HS-27A (cell line): ENCODE measurements around the gene CHST14.

ENCODE experiments used
- DNase-seq: peaks from one replicate; pipeline ENCODE4 v3.0.0-alpha.2; 2012; ENCODE audit warnings: low read depth, missing footprints

The CHST14 gene

DNA sequence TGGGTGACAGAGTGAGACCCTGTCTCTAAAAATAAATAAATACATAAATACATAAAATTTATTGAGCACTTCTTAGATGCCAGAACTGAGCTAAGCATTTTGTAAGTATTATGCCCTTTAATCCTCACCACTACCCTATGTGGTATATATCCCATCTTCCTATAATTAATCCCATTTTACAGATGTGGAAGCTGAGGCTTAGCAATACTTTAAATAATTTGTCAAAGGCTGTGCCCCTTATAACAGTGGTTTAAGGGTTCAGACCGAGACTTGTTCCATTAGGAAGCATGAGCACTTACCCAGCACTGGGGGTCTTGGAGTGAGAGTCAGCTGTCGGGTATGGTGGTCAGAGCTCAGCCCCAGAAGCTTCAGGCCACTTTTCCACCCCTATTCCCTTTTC, 7.5 kb upstream of the CHST14 start:
- DNase-seq, result no peak

DNA sequence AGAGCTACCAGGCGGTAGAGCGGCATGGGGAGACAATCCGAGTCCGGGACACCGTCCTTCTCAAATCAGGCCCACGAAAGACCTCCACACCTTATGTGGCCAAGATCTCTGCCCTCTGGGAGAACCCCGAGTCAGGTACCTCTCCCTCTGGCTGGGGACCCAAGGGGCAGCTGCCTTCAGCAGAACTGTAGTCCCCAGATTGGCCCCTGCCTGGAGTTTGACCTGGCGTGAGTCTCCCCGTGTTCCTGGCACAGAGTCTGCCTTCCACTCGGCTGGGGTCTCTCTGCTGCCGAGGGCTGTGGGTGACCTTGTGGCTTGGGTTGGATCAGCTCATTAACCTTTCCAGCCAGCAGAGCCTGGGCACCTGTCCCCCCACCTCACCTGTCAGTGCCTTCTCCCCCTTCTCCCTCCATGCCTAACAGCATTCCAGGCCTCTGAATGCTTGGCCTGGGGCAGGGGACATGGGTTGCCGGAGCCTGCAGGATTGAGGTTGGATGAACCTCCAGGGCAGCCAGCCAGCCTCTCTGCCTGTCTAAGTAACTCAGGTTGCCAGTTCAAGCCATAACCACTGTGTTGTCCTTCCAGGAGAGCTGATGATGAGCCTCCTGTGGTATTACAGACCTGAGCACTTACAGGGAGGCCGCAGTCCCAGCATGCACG, 6.8 kb upstream of the CHST14 start:
- DNase-seq, result no peak

DNA sequence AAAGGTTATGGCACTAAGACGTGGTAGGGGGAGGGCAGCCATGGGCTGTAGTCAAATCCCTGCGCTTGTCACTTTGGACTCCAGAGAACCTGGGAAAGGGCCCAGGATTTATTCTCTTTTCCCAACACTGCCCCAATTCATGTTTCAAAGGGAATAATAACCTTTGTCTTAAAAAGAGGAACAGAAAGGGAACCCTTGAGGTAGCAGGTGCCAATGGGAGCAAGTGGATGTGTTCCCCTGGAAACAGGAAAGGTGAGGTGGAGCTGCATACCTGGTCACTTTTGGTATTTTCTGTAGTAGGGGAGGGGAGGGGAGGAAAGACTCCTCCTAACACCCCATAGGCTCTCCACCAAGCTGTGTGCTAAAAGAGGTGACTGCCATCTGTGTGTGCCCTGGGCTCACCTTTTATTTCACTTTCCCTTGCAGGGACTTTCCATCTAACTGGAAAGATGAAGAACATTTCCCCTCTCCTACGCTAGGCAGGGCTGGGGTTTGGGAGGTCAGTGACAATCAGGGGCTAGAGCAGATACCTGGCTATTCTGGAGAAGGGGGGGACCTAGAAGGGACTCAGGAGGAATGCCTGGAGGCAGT, 6.1 kb upstream of the CHST14 start:
- no peak for DNase-seq

- DNase-seq, result no peak
These were observed 4.8 kb upstream of the CHST14 start for GRCh38 chr15:40465939-40466338.

GRCh38 chr15:40466426-40467260, 4.1 kb upstream of the CHST14 start:
- no peak for DNase-seq

DNA sequence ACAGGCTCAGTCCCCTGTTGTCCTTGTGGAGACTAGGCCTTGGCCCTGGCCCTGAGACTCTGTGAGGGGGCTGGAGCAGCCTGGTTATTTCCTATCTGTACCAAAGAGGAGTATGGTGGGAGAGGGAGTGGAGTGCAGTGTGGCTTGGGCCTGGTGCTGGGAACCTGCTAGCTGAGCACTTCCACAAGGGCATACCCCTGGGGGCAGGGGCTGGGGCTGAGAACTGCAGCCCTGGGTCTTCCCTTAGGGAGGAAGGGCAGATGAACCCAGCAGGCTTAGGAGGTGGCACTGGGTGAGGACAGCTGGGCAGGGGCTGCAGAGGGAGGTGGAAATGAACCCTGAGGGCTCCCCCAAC, 3.5 kb upstream of the CHST14 start:
- DNase-seq, result no peak

GRCh38 chr15:40468898-40469331, 1.9 kb upstream of the CHST14 start:
- DNase-seq, result no peak

DNA sequence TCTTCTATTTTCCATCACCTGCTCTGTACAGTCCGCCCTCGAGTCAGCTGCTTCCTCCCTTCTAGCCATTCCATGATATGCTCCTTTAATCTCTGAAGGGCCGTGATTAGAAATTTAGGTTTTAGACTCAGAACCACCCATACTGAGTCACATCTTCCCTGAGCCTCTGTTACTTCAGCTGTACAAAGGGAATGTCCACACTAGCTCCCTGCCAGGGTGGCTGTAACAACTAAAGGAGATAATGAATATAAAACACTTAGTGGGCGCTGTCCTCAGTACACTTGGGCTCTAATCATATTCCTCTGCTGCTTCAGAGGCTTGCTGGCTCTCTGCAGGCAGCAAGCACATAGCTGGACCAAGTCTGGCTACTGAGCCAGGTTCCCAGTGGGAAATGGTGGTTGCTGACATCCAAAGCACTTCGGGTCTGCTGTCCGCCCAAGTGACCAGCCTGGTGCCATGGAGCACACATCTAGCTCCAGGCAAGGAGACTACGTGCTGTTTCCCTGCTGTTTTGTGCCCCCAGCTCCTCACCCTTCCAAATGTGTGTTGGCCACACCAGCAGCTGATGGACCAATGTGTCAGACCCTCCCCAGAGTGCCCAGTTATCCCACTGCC, 901 bp upstream of the CHST14 start:
- no peak for DNase-seq

DNA sequence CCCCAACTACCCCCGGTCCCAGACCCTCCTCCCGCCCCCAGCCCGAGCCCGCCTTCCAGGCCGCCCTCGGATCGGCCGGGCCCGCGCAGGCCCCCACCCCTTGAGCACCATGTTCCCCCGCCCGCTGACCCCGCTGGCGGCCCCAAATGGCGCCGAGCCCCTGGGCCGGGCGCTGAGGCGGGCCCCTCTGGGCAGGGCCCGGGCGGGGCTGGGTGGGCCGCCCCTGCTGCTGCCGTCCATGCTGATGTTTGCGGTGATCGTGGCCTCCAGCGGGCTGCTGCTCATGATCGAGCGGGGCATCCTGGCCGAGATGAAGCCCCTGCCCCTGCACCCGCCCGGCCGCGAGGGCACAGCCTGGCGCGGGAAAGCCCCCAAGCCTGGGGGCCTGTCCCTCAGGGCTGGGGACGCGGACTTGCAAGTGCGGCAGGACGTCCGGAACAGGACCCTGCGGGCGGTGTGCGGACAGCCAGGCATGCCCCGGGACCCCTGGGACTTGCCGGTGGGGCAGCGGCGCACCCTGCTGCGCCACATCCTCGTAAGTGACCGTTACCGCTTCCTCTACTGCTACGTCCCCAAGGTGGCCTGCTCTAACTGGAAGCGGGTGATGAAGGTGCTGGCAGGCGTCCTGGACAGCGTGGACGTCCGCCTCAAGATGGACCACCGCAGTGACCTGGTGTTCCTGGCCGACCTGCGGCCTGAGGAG, 472 bp downstream of the CHST14 start:
- DNase-seq, result no peak

DNA sequence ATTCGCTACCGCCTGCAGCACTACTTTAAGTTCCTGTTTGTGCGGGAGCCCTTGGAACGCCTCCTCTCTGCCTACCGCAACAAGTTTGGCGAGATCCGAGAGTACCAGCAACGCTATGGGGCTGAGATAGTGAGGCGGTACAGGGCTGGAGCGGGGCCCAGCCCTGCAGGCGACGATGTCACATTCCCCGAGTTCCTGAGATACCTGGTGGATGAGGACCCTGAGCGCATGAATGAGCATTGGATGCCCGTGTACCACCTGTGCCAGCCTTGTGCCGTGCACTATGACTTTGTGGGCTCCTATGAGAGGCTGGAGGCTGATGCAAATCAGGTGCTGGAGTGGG, 995 bp downstream of the CHST14 start:
- DNase-seq, result no peak

DNA sequence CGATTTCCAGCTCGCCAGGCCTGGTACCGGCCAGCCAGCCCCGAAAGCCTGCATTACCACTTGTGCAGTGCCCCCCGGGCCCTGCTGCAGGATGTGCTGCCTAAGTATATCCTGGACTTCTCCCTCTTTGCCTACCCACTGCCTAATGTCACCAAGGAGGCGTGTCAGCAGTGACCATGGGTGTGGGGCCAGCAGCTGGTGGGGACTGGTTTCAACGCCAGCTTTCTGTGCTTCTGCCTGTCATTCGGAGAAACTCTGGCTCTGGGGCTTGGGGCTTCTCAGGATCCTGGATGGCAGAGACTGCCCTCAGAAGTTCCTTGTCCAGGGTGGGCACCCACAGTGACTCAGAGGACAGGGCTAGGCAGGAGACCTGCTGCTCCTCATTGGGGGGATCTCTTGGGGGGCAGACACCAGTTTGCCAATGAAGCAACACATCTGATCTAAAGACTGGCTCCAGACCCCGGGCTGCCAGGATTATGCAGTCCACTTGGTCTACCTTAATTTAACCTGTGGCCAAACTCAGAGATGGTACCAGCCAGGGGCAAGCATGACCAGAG, 1.5 kb downstream of the CHST14 start:
- DNase-seq, result no peak

GRCh38 chr15:40474581-40474980, 3.8 kb downstream of the CHST14 start:
- DNase-seq, result no peak

GRCh38 chr15:40477642-40478327, 7.0 kb downstream of the CHST14 start:
- DNase-seq, result no peak

GRCh38 chr15:40479024-40479423, 8.2 kb downstream of the CHST14 start:
- DNase-seq, result no peak

GRCh38 chr15:40481341-40482074, 10.7 kb downstream of the CHST14 start:
- no peak for DNase-seq

DNA sequence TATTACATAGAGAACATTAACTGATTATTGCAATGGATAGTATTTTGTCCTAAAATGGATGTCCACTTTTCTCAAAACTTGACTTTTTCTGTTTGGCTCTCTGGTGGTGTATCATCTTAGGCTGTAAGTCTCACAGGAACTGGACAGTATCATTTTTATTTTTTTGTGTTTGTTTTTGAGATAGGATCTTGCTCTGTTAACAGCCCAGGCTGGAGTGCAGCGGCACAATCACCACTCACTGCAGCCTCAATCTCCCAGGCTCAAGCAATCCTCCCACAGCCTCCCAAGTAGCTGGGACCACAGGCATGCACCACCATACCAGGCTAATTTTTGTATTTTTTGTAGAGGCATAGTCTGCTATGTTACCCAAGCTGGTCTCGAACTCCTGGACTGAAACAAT, 13.1 kb downstream of the CHST14 start:
- no peak for DNase-seq

DNA sequence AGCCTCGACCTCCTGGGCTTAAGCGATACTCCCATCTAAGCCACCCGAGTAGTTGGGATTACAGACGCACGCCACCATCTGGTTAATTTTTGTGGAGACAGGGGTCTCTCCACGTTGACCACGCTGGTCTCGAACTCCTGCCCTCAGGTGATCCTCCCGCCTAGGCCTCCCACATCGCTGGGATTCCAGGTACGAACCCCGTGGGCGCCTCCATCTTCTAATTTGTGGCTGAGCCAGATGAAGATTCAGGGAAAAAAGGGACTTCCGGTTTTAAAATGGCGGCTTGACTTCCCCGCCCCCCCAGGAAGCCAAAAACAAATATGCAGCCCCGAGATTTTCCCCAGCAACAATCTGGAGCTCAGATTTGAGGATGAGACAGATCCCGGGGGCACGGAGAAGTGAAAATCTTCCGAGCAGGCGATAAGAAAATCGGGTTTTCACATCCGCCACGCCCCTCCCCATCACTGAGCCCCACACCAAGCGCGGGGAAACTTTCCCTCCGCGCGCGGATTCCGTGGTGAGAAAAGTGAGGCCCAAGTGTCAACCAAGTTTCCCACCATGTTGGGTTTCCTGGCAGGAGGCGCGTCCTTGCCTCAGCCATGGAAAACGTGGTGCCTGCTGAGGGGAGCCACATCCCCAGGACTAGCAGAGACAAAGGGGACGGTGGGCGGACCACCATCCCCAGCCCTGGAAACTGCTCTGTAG, 15.4 kb downstream of the CHST14 start:
- DNase-seq, result no peak

DNA sequence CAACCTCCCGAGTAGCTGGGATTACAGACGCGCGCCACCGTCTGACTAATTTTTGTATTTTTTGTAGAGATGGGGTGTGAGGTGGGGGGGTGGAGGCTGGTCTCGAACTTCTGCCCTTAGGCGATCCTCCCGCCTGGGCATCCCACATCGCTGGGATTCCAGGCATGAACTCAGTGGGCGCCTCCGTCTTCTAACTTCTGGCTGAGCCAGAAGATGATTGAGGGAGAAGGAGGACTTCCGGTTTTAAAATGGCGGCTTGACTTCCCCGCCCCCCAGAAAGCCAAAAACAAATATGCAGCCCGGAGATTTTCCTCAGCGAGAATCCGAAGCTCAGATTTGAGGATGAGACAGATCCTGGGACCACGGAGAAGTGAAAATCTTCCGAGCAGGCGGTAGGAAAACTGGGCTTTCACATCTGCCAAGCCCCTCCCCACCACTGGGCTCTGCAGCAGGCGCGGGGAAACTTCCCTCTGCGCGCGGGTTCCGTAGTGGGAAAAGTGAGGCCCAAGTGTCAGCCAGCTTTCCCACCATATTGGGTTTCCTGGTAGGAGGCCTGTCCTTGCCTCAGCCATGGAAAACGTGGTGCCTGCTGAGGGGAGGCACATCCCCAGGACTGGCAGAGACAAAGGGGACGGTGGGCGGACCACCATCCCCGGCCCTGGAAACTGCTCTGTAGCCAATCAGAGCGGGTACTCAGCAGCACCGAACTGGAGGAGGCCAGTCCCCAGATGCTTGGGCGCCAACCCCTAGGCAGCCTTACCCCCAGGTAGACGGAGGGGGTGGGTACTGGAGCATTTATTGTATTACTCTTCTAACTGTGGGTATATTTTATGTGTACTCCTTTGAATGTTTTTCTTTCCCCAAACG, 17.3 kb downstream of the CHST14 start:
- no peak for DNase-seq
